CD4-positive, alpha-beta memory T cell (primary cell): ENCODE data around the gene NKAP. TPM values are rescaled to one million over a fixed set of nuclear protein-coding genes. Genes with fewer than 3 reads are reported as not detected.
A peak's percentile ranks its signal among the peaks of the same experiment; 100 is the strongest.

ENCODE experiments used
- CTCF ChIA-PET: fragments of 350-600 bp; sonication (Branson Sonifier 250); formaldehyde crosslinking; loops from one replicate; lab custom pipeline; 2021; ENCODE audit warnings: inconsistent platforms; ENCODE audit not compliant: partially characterized antibody; lab: Charles Lee
- POLR2A ChIA-PET: fragments of 350-600 bp; sonication (Branson Sonifier 250); formaldehyde crosslinking; loops from one replicate; lab custom pipeline; 2021; ENCODE audit not compliant: partially characterized antibody; lab: Charles Lee
- DNase-seq, 5 donors: peaks; one replicate each; pipeline versions ENCODE4 v3.0.0 to v3.0.0-alpha.2; 2020 to 2022; ENCODE audit warnings: mixed read lengths in 1 of 5
- H3K27ac ChIP-seq: one replicate; pipeline ENCODE4 v1.7.0; 2013; ENCODE audit warnings: low read depth, low read length
- H3K27me3 ChIP-seq: 2 replicates; pipeline ENCODE4 v1.7.0; 2013; ENCODE audit warnings: mild to moderate bottlenecking, low read length, moderate library complexity; ENCODE audit not compliant: insufficient read depth
- H3K36me3 ChIP-seq: 2 replicates; pipeline ENCODE4 v1.7.0; 2013; ENCODE audit warnings: mild to moderate bottlenecking, low read length, moderate library complexity; ENCODE audit not compliant: insufficient read depth
- H3K4me1 ChIP-seq: 2 replicates; pipeline ENCODE4 v1.7.0; 2013; ENCODE audit warnings: mild to moderate bottlenecking, low read length, moderate library complexity; ENCODE audit not compliant: insufficient read depth
- H3K4me3 ChIP-seq, 2 donors: one replicate each; pipeline ENCODE4 v1.7.0; 2013; ENCODE audit warnings: low read length in 2 of 2, mild to moderate bottlenecking in 1 of 2
- H3K9me3 ChIP-seq, 2 donors: one replicate each; pipeline ENCODE4 v1.7.0; 2013; ENCODE audit warnings: low read length in 2 of 2, control low read depth in 1 of 2; ENCODE audit not compliant: control insufficient read depth in 1 of 2
- H3K27ac Mint-ChIP-seq, 7 donors: one replicate each; pipeline ENCODE4 v1.8.0; 2020 to 2021; ENCODE audit warnings: mixed read lengths in 7 of 7, mild to moderate bottlenecking in 6 of 7, inconsistent platforms in 3 of 7, moderate library complexity in 3 of 7
- H3K27me3 Mint-ChIP-seq, 2 donors: one replicate each; pipeline ENCODE4 v1.8.0; 2020 to 2021; ENCODE audit warnings: mixed read lengths in 2 of 2
- H3K36me3 Mint-ChIP-seq, 2 donors: one replicate each; pipeline ENCODE4 v1.8.0; 2020 to 2021; ENCODE audit warnings: mixed read lengths in 2 of 2, inconsistent platforms in 1 of 2, mild to moderate bottlenecking in 1 of 2
- H3K4me1 Mint-ChIP-seq, 4 donors: one replicate each; pipeline ENCODE4 v1.8.0; 2020 to 2021; ENCODE audit warnings: mixed read lengths in 4 of 4, mild to moderate bottlenecking in 1 of 4
- H3K4me3 Mint-ChIP-seq, 8 donors: one replicate each; pipeline ENCODE4 v1.8.0; 2020 to 2021; ENCODE audit warnings: mixed read lengths in 8 of 8, mild to moderate bottlenecking in 7 of 8, moderate library complexity in 6 of 8, inconsistent platforms in 3 of 8
- H3K9me3 Mint-ChIP-seq, 8 donors: one replicate each; pipeline ENCODE4 v1.8.0; 2020 to 2021; ENCODE audit warnings: mixed read lengths in 8 of 8, mild to moderate bottlenecking in 5 of 8, inconsistent platforms in 3 of 8, moderate library complexity in 1 of 8
- intact Hi-C: fragments of 100-400 bp; cut with micrococcal nuclease; formaldehyde crosslinking; loops from one replicate; pipeline ENCODE4 v1.15.1; 2023
- polyA plus RNA-seq, 2 donors: library from polyadenylated mRNA; unstranded; fragments of 300-500 nt; fragmentation: Illumina TruSeq; gene quantifications; one replicate each; pipeline ENCODE4 v1.2.3, GENCODE V29; 2021
- total RNA-seq, 2 experiments: library from RNA; stranded (reverse); gene quantifications; one replicate each; pipeline ENCODE4 v1.2.3, GENCODE V29; 2021

Gene NKAP
- total RNA-seq (10 to 100 TPM; 15.1 to 15.9 TPM), polyA plus RNA-seq (1 to 10 TPM; 1.4 to 5.1 TPM)

DNA sequence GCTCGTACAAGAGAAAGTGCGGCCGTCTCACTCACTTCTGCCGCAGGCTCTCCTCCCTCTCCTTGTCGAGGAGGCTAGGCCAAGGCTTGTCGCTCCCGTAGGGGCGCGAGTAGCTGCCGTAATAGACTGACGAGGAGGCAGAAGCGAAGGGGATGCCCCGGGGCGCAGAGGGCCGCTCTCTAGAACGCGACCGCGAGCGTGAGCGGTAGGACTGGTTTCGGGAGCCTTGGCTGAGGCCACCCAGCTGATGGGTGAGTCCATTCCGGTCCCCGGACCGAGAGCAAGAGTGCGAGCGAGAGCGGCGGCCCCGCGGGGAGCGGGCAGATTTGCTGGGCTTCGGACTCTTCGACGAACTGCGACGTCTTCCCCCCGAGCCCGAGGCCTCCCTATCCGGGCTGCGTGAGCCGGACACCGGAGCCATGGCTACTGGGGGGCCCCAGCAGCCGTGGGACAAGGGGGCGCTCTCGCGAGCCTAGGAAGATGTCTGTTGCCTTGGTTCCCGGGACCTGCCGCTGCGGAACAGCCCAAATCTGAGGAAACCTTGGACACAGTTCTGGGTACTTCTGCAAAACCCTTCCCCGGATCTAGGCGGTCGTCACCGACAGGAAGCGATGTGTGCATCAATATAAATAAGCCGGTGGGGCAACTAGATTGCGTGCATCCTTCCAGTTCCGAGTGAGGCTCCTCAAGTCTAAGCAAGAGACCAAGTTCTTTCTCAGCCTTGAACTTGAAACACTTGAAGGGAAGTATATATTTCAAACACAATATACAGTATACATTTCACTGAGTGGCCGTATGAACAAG is at the start of gene NKAP:
Gene NKAP (minus strand): TSS at position 567 of the 804 bp plus-strand sequence. CDS start 146 bp downstream, at position 421.
- no peaks in the 10 kb centered on the region for H3K27me3 ChIP-seq
- ChIA-PET CTCF (interaction anchor here (1.5 kb wide), 1 partner anchor 12 kb away, joined by 3 read pairs; no protein-coding TSS in a partner anchor), POLR2A (interaction anchor here (0.7 to 2.5 kb wide), 6 partner anchors 11 to 543 kb away, joined by 3 to 10 read pairs (median 4); partner anchors contain the start of genes NDUFA1, RNF113A and RPL39)
- Mint-ChIP-seq H3K36me3 (peaks cover 0 to 7% of the 10 kb centered on the region in 2 donors), H3K4me3 (peak within 1 kb of the TSS; percentile 89 to 97 (median 92)), H3K27ac (peak within 1 kb of the TSS; percentile 88 to 98 (median 91)), H3K27me3 (peaks cover under 1% of the 10 kb centered on the region in 2 donors), H3K9me3 (no peaks in the 10 kb centered on the region), H3K4me1 (peaks cover 10 to 29% (median 20%) of the 10 kb centered on the region in 4 donors)
- intact Hi-C loops = loop anchor here (1.0 to 5.0 kb wide), 2 partner anchors 71 to 152 kb away; partner anchors contain the start of genes NDUFA1, RNF113A and RPL39
- peak within 1 kb of the TSS; percentile 93 for H3K27ac ChIP-seq
- peaks cover 20% of the 10 kb centered on the region for H3K4me1 ChIP-seq
- peak; percentile 78 to 82 (median 81) for DNase-seq
- H3K4me3 ChIP-seq = peak within 1 kb of the TSS; percentile 57 to 73
- H3K9me3 ChIP-seq = no peaks in the 10 kb centered on the region
- no peaks in the 10 kb centered on the region for H3K36me3 ChIP-seq

DNA sequence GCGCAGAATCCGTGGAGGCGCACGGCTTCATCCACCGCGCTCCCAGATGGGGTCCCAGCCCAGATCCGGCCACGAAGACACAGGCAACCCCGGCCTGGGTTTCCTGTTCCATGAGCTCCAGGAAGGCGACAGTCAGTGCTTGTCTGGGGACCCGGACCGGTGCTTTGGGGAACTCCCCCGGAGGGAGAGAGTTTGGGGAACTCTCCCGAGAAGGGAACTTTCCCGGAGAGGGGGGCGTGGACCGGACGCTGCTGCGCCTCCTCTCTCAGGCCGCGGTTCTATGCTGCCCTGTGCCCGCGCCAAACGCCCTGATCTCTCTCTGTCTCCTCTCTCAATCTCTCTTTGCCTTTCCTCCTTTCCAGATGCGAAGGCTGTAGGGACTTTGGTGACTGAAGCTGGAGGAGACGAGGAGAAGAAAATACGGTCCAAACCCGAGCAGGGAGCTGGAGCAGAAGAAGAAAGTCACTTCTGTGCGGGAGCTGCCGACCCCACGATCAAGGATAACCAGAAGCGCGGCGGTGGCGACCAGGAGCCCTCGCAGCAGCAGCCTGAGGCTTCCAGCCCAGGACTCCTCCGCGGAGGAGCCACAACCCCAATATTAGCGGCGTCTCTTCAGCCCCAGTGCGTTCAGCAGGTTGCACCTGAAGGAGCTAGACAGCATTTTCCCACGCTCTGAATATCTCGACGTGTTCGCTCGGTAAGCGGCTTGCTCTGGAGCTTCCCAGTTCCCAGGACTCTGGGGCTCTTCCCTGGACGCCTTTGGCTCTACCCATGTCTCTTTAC is 47.6 kb upstream of the NKAP start:
- H3K9me3 ChIP-seq = no peaks in the 10 kb centered on the region
- Mint-ChIP-seq H3K4me1 (peaks cover 5 to 24% (median 16%) of the 10 kb centered on the region in 4 donors), H3K4me3 (peak overlapping the region; percentile 53 to 80 (median 64)), H3K9me3 (peaks cover 0 to 3% (median 0%) of the 10 kb centered on the region in 8 donors), H3K36me3 (no peaks in the 10 kb centered on the region), H3K27ac (no peak overlapping the region), H3K27me3 (peaks cover 27 to 55% of the 10 kb centered on the region in 2 donors)
- no peak for DNase-seq
- intact Hi-C loops = no loop called here
- H3K27me3 ChIP-seq = peaks cover 3% of the 10 kb centered on the region
- no peak overlapping the region for H3K27ac ChIP-seq
- POLR2A ChIA-PET = no interaction called here
- H3K4me3 ChIP-seq = no peak overlapping the region
- H3K4me1 ChIP-seq = peaks cover 13% of the 10 kb centered on the region
- CTCF ChIA-PET = interaction anchor here (2.5 kb wide), 1 partner anchor 11 kb away, joined by 7 read pairs; no protein-coding TSS in a partner anchor
- no peaks in the 10 kb centered on the region for H3K36me3 ChIP-seq

GRCh38 chrX:119990556-119991004 is 47.0 kb upstream of the NKAP start:
- Mint-ChIP-seq H3K36me3 (no peaks in the 10 kb centered on the region), H3K27me3 (peaks cover 23 to 53% of the 10 kb centered on the region in 2 donors), H3K4me1 (peaks cover 5 to 24% (median 16%) of the 10 kb centered on the region in 4 donors), H3K4me3 (peak overlapping the region; percentile 53 to 80 (median 64)), H3K27ac (peak overlapping the region in 1 of 7 donors; percentile 43), H3K9me3 (peaks cover 0 to 3% (median 0%) of the 10 kb centered on the region in 8 donors)
- Histone ChIP-seq H3K27ac (no peak overlapping the region), H3K4me3 (no peak overlapping the region), H3K27me3 (no peaks in the 10 kb centered on the region), H3K9me3 (no peaks in the 10 kb centered on the region), H3K36me3 (no peaks in the 10 kb centered on the region), H3K4me1 (peaks cover 13% of the 10 kb centered on the region)
- CTCF ChIA-PET = interaction anchor here (2.5 kb wide), 1 partner anchor 10 kb away, joined by 7 read pairs; no protein-coding TSS in a partner anchor
- intact Hi-C loops = no loop called here
- DNase-seq = no peak
- POLR2A ChIA-PET = no interaction called here

DNA sequence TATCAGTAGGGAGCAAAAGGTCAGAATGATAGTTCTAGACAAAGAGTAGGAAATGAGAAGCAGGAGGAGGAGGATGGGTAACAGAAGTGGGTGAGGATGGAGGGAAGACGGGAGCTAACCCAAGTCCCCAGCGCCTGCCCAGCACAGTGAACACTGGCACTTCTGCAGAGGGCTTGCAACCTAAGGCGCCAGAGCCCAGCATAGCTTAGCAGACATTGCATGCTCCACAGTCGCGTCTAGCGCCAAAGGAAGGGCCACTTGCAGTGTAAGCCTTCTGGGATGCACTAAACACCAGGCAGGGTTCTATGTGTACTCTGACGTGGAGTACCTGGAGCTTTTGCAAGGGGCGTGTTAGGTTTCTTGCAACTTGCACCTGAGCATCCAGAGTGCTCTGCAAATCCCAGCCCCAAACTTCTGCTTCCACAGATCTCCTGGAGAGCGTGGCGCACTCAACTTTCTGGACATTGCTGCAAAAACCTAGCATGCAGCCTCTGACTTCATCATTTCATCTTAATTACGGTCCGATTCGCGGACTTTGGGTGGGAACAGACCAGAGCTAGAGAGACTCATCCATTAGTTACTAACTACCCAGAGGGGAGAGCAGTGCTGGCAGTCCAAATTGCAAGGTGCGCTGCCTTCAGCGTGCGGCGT is 46.5 kb upstream of the NKAP start:
- Mint-ChIP-seq H3K9me3 (peaks cover 0 to 3% (median 0%) of the 10 kb centered on the region in 8 donors), H3K4me3 (peak overlapping the region in 5 of 8 donors; percentile 53 to 78 (median 62)), H3K27me3 (peaks cover 24 to 53% of the 10 kb centered on the region in 2 donors), H3K36me3 (no peaks in the 10 kb centered on the region), H3K27ac (no peak overlapping the region), H3K4me1 (peaks cover 5 to 24% (median 16%) of the 10 kb centered on the region in 4 donors)
- H3K36me3 ChIP-seq = no peaks in the 10 kb centered on the region
- DNase-seq = no peak
- H3K4me1 ChIP-seq = peaks cover 13% of the 10 kb centered on the region
- intact Hi-C loops = no loop called here
- H3K27me3 ChIP-seq = no peaks in the 10 kb centered on the region
- POLR2A ChIA-PET = no interaction called here
- CTCF ChIA-PET = interaction anchor here (2.5 kb wide), 1 partner anchor 10 kb away, joined by 7 read pairs; no protein-coding TSS in a partner anchor
- no peaks in the 10 kb centered on the region for H3K9me3 ChIP-seq
- H3K4me3 ChIP-seq = no peak overlapping the region
- no peak overlapping the region for H3K27ac ChIP-seq

- Mint-ChIP-seq H3K27ac (no peak overlapping the region), H3K27me3 (peaks cover 24 to 36% of the 10 kb centered on the region in 2 donors), H3K9me3 (peaks cover 0 to 3% (median 0%) of the 10 kb centered on the region in 8 donors), H3K4me1 (peaks cover 5 to 17% (median 11%) of the 10 kb centered on the region in 4 donors), H3K4me3 (no peak overlapping the region), H3K36me3 (no peaks in the 10 kb centered on the region)
- H3K27ac ChIP-seq = no peak overlapping the region
- DNase-seq = no peak
- no peaks in the 10 kb centered on the region for H3K27me3 ChIP-seq
- peaks cover 8% of the 10 kb centered on the region for H3K4me1 ChIP-seq
- intact Hi-C loops = no loop called here
- no peaks in the 10 kb centered on the region for H3K9me3 ChIP-seq
- POLR2A ChIA-PET = no interaction called here
- CTCF ChIA-PET = no interaction called here
- no peaks in the 10 kb centered on the region for H3K36me3 ChIP-seq
- no peak overlapping the region for H3K4me3 ChIP-seq
Measured at GRCh38 chrX:119986203-119986602, 42.7 kb upstream of the NKAP start.

- Mint-ChIP-seq H3K4me1 (peaks cover 0 to 1% (median under 1%) of the 10 kb centered on the region in 4 donors), H3K27ac (no peak overlapping the region), H3K36me3 (no peaks in the 10 kb centered on the region), H3K4me3 (no peak overlapping the region), H3K27me3 (peaks cover 17 to 26% of the 10 kb centered on the region in 2 donors), H3K9me3 (no peaks in the 10 kb centered on the region)
- H3K9me3 ChIP-seq = no peaks in the 10 kb centered on the region
- H3K27me3 ChIP-seq = no peaks in the 10 kb centered on the region
- ChIA-PET CTCF (no interaction called here), POLR2A (no interaction called here)
- intact Hi-C loops = no loop called here
- no peak for DNase-seq
- H3K27ac ChIP-seq = no peak overlapping the region
- no peaks in the 10 kb centered on the region for H3K4me1 ChIP-seq
- no peaks in the 10 kb centered on the region for H3K36me3 ChIP-seq
- H3K4me3 ChIP-seq = no peak overlapping the region
Measured at GRCh38 chrX:119984652-119985051, 41.1 kb upstream of the NKAP start.
